ENCODE measurements around the gene PSTPIP2.
"Not testable (repeated sequence)": the region's sequence is repeated elsewhere in the genome, so short reads cannot be mapped to it uniquely, and the experiment has no call there.

The PSTPIP2 gene

DNA sequence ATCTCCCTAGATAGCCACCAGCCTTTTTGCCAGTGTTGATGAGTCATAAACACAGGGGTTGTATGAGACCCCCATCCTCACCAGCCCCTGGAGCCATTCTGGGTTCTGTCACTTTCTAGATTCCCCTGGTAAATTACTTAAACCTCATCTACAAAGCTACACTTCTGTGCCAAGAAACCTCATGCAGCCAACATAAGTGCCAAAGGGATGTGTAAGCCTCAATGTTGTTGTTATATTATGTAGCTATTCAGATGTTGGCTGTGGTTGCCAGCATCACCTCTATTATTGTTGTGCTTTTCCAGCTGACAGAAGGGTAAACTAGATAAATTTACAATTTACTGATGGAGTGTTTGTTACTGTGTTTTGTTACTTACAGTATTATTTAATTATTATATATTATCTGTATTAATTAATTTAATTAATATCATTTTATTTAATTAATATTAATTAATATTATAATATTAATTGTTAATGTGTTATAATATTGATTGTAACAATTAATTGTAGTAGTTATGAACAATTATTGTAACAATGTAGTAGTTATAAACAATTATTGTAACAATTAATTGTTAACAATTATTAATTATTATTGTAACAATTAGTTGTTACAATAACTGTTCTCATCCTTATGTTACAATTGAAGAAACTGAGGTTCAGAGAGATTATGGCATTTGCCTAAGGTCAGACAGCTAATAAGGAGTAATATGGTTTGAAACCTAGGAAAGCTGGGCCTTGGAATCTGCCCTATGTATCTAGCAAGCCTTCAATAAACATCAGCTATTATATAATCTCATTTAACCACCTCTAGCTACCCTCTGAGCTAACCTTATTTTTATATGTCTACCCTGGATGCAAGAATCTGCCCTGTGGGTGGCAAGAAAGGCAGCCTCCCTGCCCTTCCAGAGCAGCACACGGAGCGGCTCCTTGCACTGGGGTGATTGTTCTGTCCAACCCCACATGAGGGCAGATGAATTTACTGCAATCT, 36.1 kb downstream of the PSTPIP2 start:
- no peak for DNase-seq

DNA sequence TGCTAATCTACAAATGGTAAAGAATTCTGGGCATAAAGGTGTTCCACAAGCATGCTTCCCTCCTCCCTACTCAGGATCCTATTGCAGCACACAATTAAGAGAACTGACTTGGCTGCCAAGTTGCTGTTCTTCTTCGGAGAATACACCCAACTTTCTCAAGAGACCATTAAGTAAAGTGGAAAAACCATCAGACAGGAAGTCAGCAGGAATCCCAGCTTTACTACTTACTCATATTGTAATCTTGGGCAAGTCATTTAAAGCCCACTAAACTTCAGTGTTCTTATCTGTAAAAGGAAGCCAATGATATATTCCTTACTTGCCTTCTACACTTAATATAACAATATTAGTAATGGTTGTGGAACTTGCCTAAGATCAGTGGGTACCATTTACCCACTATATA, 37.8 kb downstream of the PSTPIP2 start:
- DNase-seq = no peak

DNA sequence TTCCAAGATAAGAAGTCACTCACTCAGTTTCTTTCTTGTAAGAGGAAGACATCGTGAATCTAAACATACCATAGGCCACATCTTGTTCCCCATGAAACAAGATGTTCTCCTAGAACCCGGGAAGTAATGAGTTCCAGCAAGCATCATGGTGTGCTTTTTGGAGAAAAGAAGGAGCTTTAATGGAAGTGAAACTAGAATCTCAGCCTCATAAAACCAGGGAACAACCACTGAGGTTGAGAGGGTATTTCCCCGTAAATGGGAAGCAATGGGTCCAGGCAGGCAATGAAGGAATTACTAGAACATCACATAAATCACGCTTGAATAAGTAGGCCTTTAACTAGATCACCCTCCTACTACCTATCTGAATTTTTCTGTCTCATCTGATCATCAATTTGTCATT, 40.3 kb downstream of the PSTPIP2 start:
- no peak for DNase-seq

DNA sequence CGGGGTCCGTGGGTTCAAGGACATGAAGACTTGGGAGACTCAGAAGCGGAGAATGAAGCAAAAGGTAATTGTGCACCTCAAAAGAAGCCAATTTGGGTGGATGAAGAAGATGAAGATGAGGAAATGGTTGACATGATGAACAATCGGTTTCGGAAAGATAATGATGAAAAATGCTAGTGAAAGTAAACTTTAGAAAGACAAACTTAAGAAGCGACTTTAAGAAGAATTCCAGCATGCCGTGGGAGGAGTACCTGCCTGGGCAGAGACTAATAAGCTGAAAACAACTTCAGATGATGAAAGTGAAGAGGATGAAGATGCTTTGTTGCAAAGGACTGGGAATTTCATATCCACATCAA, 43.5 kb downstream of the PSTPIP2 start:
- no peak for DNase-seq

DNA sequence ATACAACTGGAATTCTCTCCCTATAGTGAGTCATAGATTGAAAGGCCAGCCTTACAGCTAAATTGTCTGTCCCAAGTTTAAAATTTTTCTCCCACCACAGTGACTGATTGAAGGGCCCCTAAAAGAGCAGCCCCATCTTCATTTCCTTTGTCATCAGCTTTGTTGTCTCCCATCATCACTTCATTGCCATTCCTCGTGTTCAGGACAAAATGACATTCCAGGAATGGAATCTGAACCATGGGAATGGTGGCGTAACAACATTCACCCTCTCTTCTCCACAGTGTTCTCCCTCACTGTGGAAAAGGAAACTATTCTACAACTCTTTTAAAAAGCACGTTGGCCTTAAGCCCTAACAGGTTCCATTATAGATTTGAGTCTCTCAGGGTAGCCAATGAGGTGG, 52.1 kb downstream of the PSTPIP2 start:
- DNase-seq = no peak

DNA sequence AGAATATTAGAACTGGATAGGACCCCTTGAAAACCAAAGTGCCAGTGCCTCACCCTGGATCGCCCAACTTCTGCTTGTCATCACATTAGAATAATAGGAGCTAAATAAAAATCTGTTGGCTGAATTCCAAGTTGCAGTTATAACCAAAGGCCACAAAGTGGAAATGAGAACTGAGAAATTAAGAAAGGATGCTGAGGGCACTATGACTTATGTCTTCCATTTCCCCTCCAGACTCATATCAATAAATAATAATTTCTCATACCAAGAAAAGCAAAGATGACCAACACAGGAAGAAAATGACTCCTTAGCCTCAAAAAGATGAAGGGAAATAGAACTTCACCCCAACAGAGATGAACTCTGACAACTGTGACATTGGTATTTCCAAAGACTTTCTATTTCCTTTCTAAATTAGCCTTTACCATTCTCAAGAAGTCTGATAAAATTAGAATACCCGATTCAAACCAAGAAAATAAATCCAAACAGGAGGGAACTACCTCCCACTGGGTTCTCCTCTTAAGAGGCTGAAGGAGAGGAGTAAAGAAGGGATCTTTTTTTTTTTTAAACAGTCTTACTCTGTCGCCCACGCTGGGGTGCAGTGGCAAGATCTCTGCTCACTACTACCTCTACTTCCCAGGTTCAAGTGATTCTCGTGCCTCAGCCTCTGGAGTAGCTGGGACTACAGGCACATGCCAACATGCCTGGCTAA, 58.4 kb downstream of the PSTPIP2 start:
- no peak for DNase-seq

DNA sequence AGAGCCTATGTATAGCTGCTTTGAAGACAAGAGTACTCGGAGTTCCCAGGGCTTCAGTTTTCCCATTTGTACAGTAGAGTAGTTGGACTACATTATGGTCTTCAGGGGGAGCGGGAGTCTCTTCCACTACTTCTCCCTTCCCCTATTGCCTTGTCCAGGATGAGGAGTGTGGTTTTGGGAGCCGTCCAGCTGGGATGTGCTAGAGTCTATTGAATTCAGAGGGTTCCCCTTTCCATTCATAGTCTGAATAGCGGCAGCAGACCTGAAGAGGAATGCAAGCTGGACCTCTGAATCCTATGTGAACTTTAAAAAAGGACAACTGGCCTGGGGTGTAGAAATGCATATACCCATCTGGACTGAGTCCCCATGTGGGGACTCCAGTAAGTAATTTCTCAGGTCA, 61.4 kb downstream of the PSTPIP2 start:
- DNase-seq = no peak

DNA sequence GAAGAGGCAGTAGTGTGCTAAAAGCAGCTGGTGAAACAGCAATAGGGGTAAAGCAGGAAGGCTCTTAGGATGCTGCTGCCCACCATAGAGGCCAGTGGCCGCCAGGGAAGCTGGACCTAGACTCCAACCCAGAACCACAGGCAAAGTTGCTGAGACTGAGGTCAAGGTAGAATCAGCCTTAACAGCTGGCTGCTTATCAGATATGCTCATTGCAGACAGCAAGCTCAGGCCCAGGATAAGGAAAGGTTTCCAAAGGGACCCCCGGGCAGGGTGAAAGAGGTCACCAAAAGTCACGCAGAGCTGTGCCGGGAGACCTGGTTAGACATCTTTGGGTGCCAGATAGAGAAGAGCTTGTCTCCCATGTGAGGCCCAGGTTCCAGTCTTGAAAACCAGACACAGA, 62.0 kb downstream of the PSTPIP2 start:
- DNase-seq = no peak

DNA sequence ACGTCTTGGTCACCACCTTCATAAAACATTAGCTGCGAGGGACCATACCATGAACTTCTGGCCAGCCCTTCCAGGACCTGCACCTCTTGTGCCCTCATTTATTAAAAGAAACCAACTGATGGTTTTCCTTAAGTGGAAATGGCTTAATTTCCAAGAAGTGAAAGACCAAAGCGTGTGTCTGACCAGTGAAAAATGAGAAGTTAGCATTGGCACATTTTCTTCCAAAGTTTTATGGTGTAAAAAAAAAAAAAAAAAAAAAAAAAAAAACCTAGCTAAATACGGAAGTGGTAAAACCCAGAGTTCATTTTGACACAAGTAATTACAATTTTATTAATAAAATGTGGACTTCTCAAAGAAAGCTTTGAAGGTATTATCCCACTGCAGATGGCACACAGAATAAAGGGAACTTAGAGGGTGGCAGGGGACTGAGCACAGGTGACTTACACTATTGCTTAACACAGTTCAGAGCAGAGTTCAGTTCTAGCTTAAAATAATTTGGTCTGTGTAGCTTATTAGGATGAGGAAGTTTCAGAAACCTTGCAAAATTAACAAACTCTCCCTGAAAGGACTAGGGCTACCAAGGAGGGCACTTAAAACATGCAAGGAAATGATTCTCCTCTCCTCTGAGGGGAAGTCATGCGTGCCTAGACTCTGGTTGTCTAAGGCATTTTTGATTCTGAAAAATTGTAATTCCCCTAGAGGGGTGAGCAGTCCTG, 62.8 kb downstream of the PSTPIP2 start:
- DNase-seq = no peak

DNA sequence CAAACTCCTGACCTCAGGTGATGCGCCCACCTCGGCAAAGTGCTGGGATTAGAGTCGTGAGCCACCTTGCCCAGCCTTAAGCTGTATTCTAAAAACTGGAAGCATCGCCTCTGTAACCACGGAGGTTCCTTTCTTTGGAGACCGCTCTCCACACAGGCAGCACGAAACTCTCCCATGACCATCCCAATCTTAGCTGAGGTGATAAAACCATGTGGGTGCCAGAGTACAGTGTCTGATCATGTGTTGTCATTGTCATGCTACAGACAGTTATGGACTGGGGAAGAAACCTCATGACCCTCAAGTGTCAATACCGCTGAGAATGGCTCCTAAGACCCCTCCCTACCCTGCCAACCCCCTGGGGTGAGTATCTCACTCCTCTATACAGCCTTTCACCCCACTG, 63.5 kb downstream of the PSTPIP2 start:
- DNase-seq = no peak

DNA sequence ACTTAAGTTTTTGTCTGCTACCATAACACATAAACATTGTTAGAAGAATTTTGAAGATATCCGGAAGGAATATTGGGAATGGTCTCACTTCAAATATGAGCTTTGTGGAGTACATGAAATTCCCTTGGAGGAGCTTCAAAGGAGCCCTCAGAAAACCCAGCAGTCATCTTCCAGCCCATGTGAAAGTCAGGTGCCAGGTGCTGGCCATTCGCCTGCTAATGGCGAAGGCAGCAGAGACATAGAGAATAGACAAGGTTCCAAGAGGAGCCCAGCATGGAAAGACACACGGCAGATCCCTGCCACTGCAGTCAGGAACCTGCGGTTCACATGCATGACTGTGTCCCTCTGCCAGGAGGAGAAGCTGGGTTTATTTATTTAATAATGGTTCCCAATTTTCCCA, 64.9 kb downstream of the PSTPIP2 start:
- DNase-seq = no peak

DNA sequence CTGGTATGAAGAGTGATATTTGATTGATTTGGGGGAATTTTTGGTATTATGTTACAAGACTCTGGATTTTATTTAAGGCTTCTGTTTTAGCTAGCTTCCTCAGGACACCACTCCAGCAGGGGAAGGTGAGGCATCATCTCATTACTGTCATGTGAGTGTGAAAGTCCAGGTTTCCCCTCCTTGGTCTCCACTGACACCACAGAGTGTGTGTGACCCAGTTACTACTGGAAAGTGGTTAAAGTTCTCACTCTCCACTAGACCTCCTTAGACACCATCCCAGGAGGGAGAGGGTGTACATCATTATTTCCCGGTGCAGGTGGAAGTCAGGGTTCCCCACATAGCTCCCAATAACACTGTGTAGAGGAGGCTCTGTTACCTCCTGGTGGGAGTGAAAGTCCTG, 69.1 kb downstream of the PSTPIP2 start:
- no peak for DNase-seq

DNA sequence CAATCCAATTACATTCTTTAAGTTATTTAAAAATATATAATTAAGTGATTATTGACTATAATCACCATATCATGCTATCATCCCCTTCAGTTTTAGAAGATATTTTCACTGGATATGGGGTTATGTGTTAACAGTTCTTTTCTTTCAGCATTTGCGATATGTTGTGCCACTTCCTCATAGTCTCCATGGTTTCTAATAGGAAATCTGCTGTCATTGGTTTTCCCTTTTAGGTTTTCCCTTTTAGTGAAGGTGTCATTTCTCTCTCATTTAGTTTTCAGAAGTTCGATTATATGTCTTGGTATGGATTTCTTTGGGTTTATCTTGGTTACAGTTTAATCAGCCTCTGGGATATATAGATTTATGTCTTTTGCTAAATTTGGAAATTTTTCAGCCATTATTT, 70.2 kb downstream of the PSTPIP2 start:
- no peak for DNase-seq

DNA sequence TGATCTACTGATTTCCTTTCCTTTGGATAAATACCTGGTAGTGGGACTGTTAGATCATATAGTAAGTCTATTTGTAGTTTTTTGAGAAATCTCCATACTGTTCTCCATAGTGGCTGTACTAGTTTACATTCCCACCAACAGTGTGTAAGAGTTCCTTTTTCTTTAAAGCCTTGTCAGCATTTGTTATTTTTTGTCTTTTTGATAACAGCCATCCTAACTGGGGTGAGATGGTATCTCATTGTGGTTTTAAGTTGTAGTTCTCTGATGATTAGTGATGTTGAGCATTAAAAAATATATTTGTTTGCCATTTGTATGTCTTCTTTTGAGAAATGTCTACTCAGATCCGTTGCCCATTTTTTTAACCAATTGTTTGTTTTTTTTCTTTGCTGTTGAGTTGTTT, 71.0 kb downstream of the PSTPIP2 start:
- DNase-seq = no peak

DNA sequence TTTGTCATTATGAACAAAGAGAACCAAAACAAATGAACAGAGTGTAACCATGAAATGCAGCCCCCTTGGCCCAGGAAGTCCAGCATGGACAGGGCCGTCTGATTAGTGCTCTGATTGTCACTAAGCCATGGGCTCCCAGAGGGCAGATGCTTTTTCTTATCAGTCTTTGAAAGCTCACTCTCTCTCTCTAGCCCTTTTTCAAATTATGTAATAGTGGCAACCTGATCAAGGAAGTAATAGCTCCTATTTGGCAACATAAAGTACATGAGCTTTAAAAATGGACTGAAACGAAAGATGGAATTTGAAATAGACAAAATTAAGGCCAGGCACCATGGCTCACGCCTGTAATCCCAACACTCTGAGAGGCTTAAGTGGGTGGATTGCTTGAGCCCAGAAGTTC, 72.5 kb downstream of the PSTPIP2 start:
- no peak for DNase-seq

DNA sequence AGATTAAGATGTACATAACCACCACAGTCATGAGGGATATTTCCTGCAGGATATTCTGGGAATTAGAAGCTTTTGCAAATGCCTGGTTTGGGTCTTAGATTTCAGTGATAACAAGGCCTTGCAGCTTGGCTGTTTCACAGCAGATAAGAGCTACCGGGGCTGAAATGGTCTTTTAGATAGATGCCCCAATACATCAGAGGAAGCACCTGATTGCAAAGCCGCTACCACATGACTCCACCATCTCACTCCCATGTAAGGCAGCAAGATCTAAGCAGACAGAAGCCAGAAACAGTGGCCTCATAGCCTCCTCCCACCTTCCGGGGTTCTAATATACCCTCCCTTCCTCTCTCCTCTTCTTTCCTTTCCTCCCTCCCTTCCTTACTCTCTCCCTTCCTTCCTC, 73.8 kb downstream of the PSTPIP2 start:
- no peak for DNase-seq

DNA sequence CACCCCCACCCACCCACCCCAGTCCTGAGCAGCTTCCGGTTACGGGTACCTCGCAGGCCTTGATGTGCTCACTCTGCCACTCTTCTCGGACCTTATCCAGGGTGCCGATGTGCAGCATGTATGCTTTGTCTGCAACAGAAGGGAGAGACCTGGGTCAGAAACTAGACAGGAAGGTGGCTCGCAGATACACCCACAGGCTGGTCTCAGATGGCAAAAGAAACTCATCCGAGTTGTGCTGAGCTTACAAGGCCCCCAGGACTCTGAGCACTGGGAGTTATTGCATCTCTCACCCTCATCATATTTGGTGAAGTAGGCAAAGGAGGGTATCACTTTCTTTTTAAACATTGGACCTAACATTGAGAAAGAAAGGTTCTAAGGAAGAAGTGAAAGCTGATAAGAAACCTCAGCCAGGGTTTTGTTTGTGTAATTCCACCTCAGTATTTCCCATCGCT, 74.3 kb downstream of the PSTPIP2 start:
- DNase-seq = no peak

DNA sequence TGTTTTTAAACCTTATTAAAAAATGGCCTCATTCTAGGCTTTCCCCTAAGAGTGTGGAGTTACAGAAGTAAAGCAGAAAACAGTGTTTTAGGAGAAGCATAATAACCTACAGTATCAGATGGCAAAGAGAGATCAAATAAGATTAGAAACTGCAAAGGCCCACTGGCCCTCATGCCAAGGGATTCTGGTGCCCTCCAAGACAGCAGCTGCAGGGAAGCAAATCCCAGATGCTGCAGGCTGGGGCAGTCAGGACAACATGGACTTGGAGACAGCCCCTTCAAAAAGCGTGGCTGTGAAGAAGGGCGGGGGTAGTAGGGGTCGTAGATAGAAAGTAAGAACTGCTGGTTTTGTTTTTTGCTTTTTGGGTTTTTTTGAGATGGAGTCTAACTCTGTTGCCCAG, 76.6 kb downstream of the PSTPIP2 start:
- DNase-seq = no peak

DNA sequence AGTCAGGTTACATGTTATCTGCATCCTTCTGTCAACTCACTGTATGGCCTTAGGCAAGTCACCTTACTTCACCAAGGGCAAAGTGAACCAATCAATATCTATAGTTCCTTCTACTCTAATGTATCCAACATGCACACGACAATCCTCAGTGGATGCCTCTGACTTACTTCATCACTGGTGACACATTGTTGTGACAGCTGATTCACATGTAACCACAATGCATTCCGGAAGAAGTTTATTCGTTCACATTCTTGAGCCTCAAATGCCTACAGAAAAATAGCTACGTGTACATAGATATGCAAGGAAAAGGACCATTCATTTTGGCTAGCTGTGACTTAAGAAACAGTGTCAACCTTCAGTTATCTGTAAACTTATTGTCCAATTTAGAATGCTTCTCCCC, 78.6 kb downstream of the PSTPIP2 start:
- no peak for DNase-seq

DNA sequence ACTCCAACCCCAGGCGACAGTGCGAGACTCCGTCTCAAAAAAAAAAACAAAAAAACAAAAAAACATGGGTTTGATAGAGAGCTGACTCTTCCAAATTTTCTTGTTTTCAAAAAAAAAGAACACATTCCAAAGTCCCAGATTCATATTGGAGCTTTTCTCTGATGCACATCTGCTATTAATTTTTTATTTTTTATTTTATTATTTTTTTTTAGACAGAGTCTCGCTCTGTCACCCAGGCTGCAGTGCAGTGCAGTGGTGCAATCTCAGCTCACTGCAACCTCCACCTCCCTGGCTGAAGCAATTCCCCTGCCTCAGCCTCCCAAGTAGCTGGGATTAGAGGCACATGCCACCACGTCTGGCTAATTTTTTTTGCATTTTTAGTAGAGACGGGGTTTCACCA, 79.5 kb downstream of the PSTPIP2 start:
- not testable (repeated sequence) for DNase-seq

DNA sequence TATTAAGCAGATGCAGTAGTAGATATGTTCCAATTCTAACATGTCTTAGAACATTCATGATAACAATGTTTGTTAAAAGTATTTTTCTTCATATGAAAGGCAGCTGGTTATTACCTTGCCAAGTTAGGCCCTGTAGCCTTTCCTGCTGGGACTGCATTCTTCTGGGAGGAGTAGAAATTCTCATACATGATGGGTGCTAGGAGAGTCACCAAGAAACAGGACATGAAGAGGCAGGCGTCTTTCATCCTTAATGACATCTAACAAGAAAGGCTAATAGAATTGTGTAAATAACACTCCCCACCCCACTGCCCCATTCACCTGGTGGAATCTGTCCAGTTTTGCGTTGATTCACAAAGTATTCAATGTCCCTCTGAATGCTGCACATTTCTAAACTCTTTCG, 80.3 kb downstream of the PSTPIP2 start:
- DNase-seq = no peak

DNA sequence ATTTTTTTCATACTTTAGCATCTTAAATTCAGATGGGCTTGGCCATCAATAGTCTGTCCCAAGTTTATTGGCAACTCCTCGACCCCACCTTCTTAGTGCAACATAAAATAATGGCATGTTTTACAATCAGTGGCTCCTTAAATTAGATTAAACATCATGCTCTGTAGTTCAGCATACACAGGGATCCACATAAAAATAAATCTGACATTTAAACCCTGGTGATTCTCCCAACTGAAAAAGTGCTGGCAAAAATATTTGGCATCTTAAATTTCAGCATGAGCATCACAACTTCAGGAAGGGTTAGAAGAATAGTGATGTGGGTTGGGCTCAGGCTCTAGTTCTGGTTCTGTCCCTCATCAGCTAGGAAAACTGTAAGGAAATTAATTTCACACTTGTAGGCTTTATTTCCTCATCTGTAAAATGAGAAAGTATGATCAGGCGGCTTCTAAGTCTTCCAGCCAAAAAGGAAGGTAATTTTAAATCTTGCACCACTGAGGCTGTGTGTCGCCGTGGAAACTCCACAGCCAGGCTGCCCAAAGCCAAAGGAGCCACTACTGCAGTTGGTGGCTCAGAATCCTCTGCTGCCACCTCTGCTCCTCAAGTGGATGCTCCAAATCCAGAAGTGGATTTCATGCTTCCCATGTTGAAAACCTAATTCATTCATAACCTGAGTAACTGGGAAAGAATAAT, 87.4 kb downstream of the PSTPIP2 start:
- DNase-seq = no peak

DNA sequence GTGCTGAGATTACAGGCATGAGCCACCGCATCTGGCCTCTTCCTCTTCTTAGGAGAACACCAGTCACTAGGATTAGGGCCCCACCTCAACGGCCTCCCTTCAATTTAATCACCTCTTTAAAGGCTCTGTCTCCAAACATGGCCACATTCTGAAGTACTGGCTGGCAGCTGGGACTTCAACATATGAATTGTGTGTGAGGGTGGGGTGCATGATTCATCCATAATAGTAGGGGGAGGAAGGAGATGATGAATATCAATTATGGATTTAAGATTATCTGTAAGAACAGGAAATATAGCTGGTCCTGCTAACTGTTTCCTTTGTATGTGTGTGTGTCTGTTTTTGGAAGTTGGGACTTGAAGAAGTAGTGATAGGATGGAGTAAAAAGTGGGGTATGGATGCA, 90.2 kb downstream of the PSTPIP2 start:
- DNase-seq = no peak
